Kasumi-1 (cell line): ENCODE measurements around the gene CIZ1.
"Not testable (repeated sequence)": the region's sequence is repeated elsewhere in the genome, so short reads cannot be mapped to it uniquely, and the experiment has no call there.

Experiments used
- DNase-seq, 2 experiments: peaks; one replicate each; lab custom pipeline; 2025; lab: John Stamatoyannopoulos, UW

CIZ1 gene

GRCh38 chr9:128191406-128192046 lies at the start of gene CIZ1:
Gene CIZ1, minus strand, starts transcription at chr9:128191572. Its CDS starts 715 bp downstream, at chr9:128190857.
- DNase-seq = peak; percentile 43 to 59

- DNase-seq = no peak
Observed at GRCh38 chr9:128233817-128234406, 42.5 kb upstream of the CIZ1 start.

- no peak for DNase-seq
Observed at GRCh38 chr9:128232528-128233428, 41.4 kb upstream of the CIZ1 start.

GRCh38 chr9:128231638-128232527 lies 40.5 kb upstream of the CIZ1 start:
- DNase-seq = no peak

- not testable (repeated sequence) for DNase-seq
Observed at GRCh38 chr9:128230897-128231296, 39.5 kb upstream of the CIZ1 start.

GRCh38 chr9:128226412-128226801 lies 35.0 kb upstream of the CIZ1 start:
- DNase-seq = peak in 1 of 2 experiments; percentile 18

- DNase-seq = no peak
Observed at GRCh38 chr9:128225770-128226411, 34.5 kb upstream of the CIZ1 start.

GRCh38 chr9:128224877-128225276 lies 33.5 kb upstream of the CIZ1 start:
- no peak for DNase-seq

- DNase-seq = no peak
Observed at GRCh38 chr9:128222880-128223670, 31.7 kb upstream of the CIZ1 start.

GRCh38 chr9:128222026-128222425 lies 30.7 kb upstream of the CIZ1 start:
- DNase-seq = no peak

- no peak for DNase-seq
Observed at GRCh38 chr9:128219831-128220230, 28.5 kb upstream of the CIZ1 start.

- DNase-seq = peak; percentile 88 to 93
Observed at GRCh38 chr9:128218518-128219389, 27.4 kb upstream of the CIZ1 start.

GRCh38 chr9:128218172-128218517 lies 26.8 kb upstream of the CIZ1 start:
- no peak for DNase-seq

- DNase-seq = no peak
Observed at GRCh38 chr9:128216781-128217553, 25.6 kb upstream of the CIZ1 start.

- DNase-seq = no peak
Observed at GRCh38 chr9:128215491-128216409, 24.4 kb upstream of the CIZ1 start.

GRCh38 chr9:128214571-128215490 lies 23.5 kb upstream of the CIZ1 start:
- no peak for DNase-seq
